ENCODE results near the gene UGT3A2. TPM values are rescaled to one million over a fixed set of nuclear protein-coding genes. Genes with fewer than 3 reads are reported as not detected.
"Not testable (repeated sequence)": the region's sequence is repeated elsewhere in the genome, so short reads cannot be mapped to it uniquely, and the experiment has no call there.

The UGT3A2 gene
- total RNA-seq, 1 experiment from 2014 or later = not detected

- H3K9me3 ChIP-seq = no peaks in the 10 kb centered on the region
- Mint-ChIP-seq H3K4me1 (ENCODE audit: low read depth, unreplicated experiment) (peaks cover 7% of the 10 kb centered on the region), H3K4me3 (ENCODE audit: unreplicated experiment) (no peak overlapping the region), H3K27ac (ENCODE audit: unreplicated experiment) (peak overlapping the region; percentile 8), H3K27me3 (ENCODE audit: insufficient read depth, unreplicated experiment) (peaks cover 4% of the 10 kb centered on the region), H3K36me3 (ENCODE audit: insufficient read depth, unreplicated experiment) (no peaks in the 10 kb centered on the region), H3K9me3 (ENCODE audit: unreplicated experiment) (no peaks in the 10 kb centered on the region)
- POLR2A ChIA-PET = no interaction called here
- DNase-seq = no peak
- H3K4me1 ChIP-seq = no peaks in the 10 kb centered on the region; the same call in none of the 2 replicates
- no TSS peak for BruUV-seq (replicated peaks)
- intact Hi-C loops (cut with micrococcal nuclease; ENCODE audit: unreplicated experiment) = loop anchor here (1.0 to 5.0 kb wide), 3 partner anchors 78 to 389 kb away; no protein-coding TSS in a partner anchor
- H3K27me3 ChIP-seq (replicated peaks; ENCODE audit: control insufficient read depth, insufficient read depth, low read length) = no peaks in the 10 kb centered on the region
- peak in 1 of 2 experiments; percentile 33 for TF ChIP-seq CTCF (IDR thresholded peaks at IDR 0.05; ENCODE audit: insufficient read depth in 1 of 2, low read depth in 1 of 2, low read length in 1 of 2, severe bottlenecking in 1 of 2, unreplicated experiment in 1 of 2)
- CTCF ChIA-PET = interaction anchor here (0.6 kb wide), 1 partner anchor 689 kb away, joined by 5 read pairs; no protein-coding TSS in a partner anchor
- no peak overlapping the region for H3K4me3 ChIP-seq (ENCODE audit: low read depth, low read length)
- no peaks in the 10 kb centered on the region for H3K36me3 ChIP-seq (ENCODE audit: control insufficient read depth, insufficient read depth, low read length)
Measured at GRCh38 chr5:36041537-36041845, 25.2 kb downstream of the UGT3A2 start.

- no TSS peak for BruUV-seq (replicated peaks)
- peak in 1 of 2 experiments; percentile 41 for DNase-seq
- Histone ChIP-seq H3K27me3 (replicated peaks; ENCODE audit: control insufficient read depth, insufficient read depth, low read length) (no peaks in the 10 kb centered on the region), H3K36me3 (ENCODE audit: control insufficient read depth, insufficient read depth, low read length) (no peaks in the 10 kb centered on the region), H3K9me3 (no peaks in the 10 kb centered on the region), H3K4me3 (ENCODE audit: low read depth, low read length) (no peak overlapping the region), H3K4me1 (no peaks in the 10 kb centered on the region; the same call in none of the 2 replicates)
- intact Hi-C loops (cut with micrococcal nuclease; ENCODE audit: unreplicated experiment) = loop anchor here (1.0 to 5.0 kb wide), 3 partner anchors 78 to 389 kb away; no protein-coding TSS in a partner anchor
- TF ChIP-seq CTCF (IDR thresholded peaks at IDR 0.05; ENCODE audit: insufficient read depth in 1 of 2, low read depth in 1 of 2, low read length in 1 of 2, severe bottlenecking in 1 of 2, unreplicated experiment in 1 of 2) = no peak
- ChIA-PET CTCF (no interaction called here), POLR2A (no interaction called here)
- Mint-ChIP-seq H3K27ac (ENCODE audit: unreplicated experiment) (peak overlapping the region; percentile 8), H3K27me3 (ENCODE audit: insufficient read depth, unreplicated experiment) (peaks cover 4% of the 10 kb centered on the region), H3K9me3 (ENCODE audit: unreplicated experiment) (no peaks in the 10 kb centered on the region), H3K4me3 (ENCODE audit: unreplicated experiment) (no peak overlapping the region), H3K36me3 (ENCODE audit: insufficient read depth, unreplicated experiment) (no peaks in the 10 kb centered on the region), H3K4me1 (ENCODE audit: low read depth, unreplicated experiment) (peaks cover 7% of the 10 kb centered on the region)
Measured at GRCh38 chr5:36040651-36041536, 25.8 kb downstream of the UGT3A2 start.

GRCh38 chr5:36035696-36036095, 31.0 kb downstream of the UGT3A2 start:
- DNase-seq = no peak
- Histone ChIP-seq H3K27me3 (replicated peaks; ENCODE audit: control insufficient read depth, insufficient read depth, low read length) (no peaks in the 10 kb centered on the region), H3K36me3 (ENCODE audit: control insufficient read depth, insufficient read depth, low read length) (no peaks in the 10 kb centered on the region), H3K9me3 (no peaks in the 10 kb centered on the region), H3K4me3 (ENCODE audit: low read depth, low read length) (no peak overlapping the region), H3K4me1 (no peaks in the 10 kb centered on the region)
- Mint-ChIP-seq H3K9me3 (ENCODE audit: unreplicated experiment) (no peaks in the 10 kb centered on the region), H3K4me1 (ENCODE audit: low read depth, unreplicated experiment) (no peaks in the 10 kb centered on the region), H3K27me3 (ENCODE audit: insufficient read depth, unreplicated experiment) (no peaks in the 10 kb centered on the region), H3K27ac (ENCODE audit: unreplicated experiment) (no peak overlapping the region), H3K36me3 (ENCODE audit: insufficient read depth, unreplicated experiment) (no peaks in the 10 kb centered on the region), H3K4me3 (ENCODE audit: unreplicated experiment) (no peak overlapping the region)
- POLR2A ChIA-PET = no interaction called here
- TF ChIP-seq CTCF (IDR thresholded peaks at IDR 0.05; ENCODE audit: insufficient read depth in 1 of 2, low read depth in 1 of 2, low read length in 1 of 2, severe bottlenecking in 1 of 2, unreplicated experiment in 1 of 2) = no peak
- intact Hi-C loops (cut with micrococcal nuclease; ENCODE audit: unreplicated experiment) = no loop called here
- BruUV-seq (replicated peaks) = no TSS peak
- CTCF ChIA-PET = no interaction called here

GRCh38 chr5:36034536-36035134, 32.0 kb downstream of the UGT3A2 start:
- CTCF ChIA-PET; H3K9me3 Mint-ChIP-seq (ENCODE audit: unreplicated experiment); DNase-seq; H3K27me3 ChIP-seq (replicated peaks; ENCODE audit: control insufficient read depth, insufficient read depth, low read length); H3K9me3 ChIP-seq; POLR2A ChIA-PET; intact Hi-C loops (cut with micrococcal nuclease; ENCODE audit: unreplicated experiment); H3K4me1 Mint-ChIP-seq (ENCODE audit: low read depth, unreplicated experiment); H3K36me3 ChIP-seq (ENCODE audit: control insufficient read depth, insufficient read depth, low read length); BruUV-seq (replicated peaks); H3K27me3 Mint-ChIP-seq (ENCODE audit: insufficient read depth, unreplicated experiment); H3K36me3 Mint-ChIP-seq (ENCODE audit: insufficient read depth, unreplicated experiment); H3K4me1 ChIP-seq; H3K27ac Mint-ChIP-seq (ENCODE audit: unreplicated experiment); H3K4me3 Mint-ChIP-seq (ENCODE audit: unreplicated experiment); H3K4me3 ChIP-seq (ENCODE audit: low read depth, low read length): not testable (repeated sequence)
